Epithelial cell of proximal tubule (primary cell): ENCODE measurements around the gene TBC1D3C. TPM values are rescaled to one million over a fixed set of nuclear protein-coding genes. Genes with fewer than 3 reads are reported as not detected.
"Not testable (repeated sequence)": the region's sequence is repeated elsewhere in the genome, so short reads cannot be mapped to it uniquely, and the experiment has no call there.

Experiments
- DNase-seq: peaks from one replicate; pipeline ENCODE4 v3.0.0-alpha.2; 2011; ENCODE audit warnings: low read depth
- H3K4me3 ChIP-seq: 2 replicates; pipeline ENCODE4 v1.5.1; 2011; ENCODE audit warnings: low read depth, mild to moderate bottlenecking, low read length
- total RNA-seq: library from RNA; depleted of rRNA; stranded (reverse); fragments of >200 nt; gene quantifications from 2 replicates; pipeline ENCODE4 v1.2.3, GENCODE V29; 2015

Gene TBC1D3C
- not detected in 2 replicates for total RNA-seq

DNA sequence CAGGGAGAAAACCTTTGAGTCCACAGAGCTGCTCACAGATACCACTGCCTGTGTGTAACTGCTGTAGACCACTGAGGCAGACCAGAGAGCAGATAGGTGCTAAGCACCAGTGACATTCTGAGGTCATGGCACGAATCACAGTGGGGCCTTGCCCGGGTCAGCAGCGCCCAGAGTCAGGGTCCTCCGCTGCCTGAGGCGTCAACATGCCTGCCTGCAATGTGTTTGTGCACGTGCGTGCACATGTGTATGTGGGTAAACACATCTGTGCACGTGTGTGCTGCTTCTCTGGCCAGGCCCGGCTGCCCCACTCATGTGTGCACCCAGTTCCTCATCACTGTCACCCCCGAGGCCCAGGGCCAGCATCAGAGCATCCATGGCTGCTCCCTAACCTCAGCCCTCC, at the start of gene TBC1D3C:
TSS of gene TBC1D3C (minus strand) at position 101 of the 400 bp plus-strand sequence. CDS start 1,568 bp downstream, outside the sequence.
- not testable (repeated sequence) for H3K4me3 ChIP-seq, DNase-seq

DNA sequence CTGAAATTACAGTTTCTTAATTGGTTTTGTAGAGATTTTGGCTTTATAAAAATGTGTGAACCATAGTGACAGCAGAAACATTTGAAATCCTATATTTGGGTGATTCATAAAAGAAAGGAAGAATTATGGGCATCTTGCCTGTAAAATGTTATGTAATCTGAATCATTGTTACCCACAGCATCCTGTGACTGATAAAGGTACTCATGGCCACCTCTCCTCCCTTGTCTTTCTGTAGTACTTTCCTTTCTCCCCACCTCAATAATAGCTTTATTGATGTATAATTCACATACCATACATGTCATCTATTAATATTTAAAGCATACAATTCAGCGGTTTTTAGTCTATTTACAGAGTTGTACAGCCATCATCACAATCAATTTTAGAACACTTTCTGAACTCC, 30.8 kb upstream of the TBC1D3C start:
- not testable (repeated sequence) for H3K4me3 ChIP-seq, DNase-seq

GRCh38 chr17:38094059-38094694, 25.7 kb upstream of the TBC1D3C start:
- not testable (repeated sequence) for DNase-seq, H3K4me3 ChIP-seq

DNA sequence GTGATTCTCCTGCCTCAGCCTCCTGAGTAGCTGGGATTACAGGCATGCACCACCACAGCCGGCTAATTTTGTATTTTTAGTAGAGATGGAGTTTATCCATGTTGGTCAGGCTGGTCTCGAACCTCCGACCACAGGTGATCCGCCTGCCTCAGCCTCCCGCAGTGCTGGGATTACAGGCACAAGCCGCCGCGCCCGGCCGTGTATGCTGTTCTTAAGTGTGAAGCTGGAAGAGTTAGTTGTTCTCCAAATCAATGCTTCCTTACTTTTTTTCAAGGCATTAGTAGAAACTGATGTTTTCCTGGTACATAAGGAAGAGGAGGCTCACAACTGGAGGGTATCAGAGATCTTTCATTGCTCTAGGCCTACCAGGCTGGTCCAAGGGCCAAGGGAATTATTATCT, 19.7 kb upstream of the TBC1D3C start:
- not testable (repeated sequence) for DNase-seq, H3K4me3 ChIP-seq

DNA sequence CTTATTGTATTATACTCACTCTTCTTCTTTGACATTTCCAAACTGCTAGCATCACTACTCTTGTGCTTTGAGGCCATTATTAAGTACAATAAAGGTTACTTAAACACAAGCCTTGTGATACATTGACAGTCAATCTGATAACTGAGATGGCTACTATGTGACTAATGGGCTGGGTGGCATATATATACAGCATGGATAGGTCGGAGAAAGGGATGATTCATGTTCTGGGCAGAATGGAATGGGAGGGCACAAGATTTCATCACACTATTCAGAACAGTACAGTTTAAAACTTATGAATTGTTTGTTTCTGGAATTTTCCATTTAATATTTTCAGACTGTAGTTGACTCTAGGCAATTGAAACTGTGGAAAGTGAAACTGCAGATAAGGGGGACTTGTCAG, 18.9 kb upstream of the TBC1D3C start:
- not testable (repeated sequence) for H3K4me3 ChIP-seq, DNase-seq

Other genes starting within 250 kb of the TBC1D3C start
- not detected in 2 replicates for gene TBC1D3K, start 144.2 kb downstream of the TBC1D3C start, total RNA-seq
- 2.8 and 6.3 TPM in 2 replicates for gene TBC1D3L, start 79.6 kb downstream of the TBC1D3C start, total RNA-seq
- gene TBC1D3D, start 64.7 kb downstream of the TBC1D3C start, total RNA-seq = not detected in 2 replicates
- gene TBC1D3E, start 59.3 kb upstream of the TBC1D3C start, total RNA-seq = not detected in 2 replicates
- not detected in 2 replicates for gene TBC1D3, start 123.9 kb upstream of the TBC1D3C start, total RNA-seq
- gene MRPL45, start 228.5 kb upstream of the TBC1D3C start, total RNA-seq = 45.4 and 53.9 TPM in 2 replicates